ENCODE results near the gene CLK2. TPM values are rescaled to one million over a fixed set of nuclear protein-coding genes. Genes with fewer than 3 reads are reported as not detected.

Gene CLK2
- total and polyA plus RNA-seq, 9 of the 15 experiments (the other 6 are each of a cell fraction or from before 2014, with no cell fraction given), result 13.5 to 81.4 (median 39.6) TPM

DNA sequence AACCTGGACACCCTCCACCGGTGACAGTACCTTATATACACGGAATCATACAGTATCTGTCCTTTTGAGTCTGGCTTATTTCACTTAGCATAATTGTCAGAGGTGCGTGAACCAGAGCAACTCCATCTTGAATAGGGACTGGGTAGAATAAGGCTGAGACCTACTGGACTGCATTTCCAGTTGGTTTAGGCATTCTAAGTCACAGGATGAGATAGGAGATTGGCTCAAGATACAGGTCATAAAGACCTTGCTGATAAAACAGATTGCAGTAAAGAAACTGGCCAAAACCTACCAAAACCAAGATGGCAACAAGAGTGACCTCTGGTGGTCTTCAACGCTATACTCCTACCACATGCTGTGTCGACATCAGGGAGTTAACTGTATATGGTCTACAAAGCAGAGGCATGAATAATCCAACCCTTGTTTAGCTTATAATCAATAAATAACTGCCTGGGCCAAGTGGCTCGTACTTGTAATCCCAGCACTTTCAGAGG lies 34.0 kb upstream of the CLK2 start (continued):
- TF ChIP-seq, protein P1, sequence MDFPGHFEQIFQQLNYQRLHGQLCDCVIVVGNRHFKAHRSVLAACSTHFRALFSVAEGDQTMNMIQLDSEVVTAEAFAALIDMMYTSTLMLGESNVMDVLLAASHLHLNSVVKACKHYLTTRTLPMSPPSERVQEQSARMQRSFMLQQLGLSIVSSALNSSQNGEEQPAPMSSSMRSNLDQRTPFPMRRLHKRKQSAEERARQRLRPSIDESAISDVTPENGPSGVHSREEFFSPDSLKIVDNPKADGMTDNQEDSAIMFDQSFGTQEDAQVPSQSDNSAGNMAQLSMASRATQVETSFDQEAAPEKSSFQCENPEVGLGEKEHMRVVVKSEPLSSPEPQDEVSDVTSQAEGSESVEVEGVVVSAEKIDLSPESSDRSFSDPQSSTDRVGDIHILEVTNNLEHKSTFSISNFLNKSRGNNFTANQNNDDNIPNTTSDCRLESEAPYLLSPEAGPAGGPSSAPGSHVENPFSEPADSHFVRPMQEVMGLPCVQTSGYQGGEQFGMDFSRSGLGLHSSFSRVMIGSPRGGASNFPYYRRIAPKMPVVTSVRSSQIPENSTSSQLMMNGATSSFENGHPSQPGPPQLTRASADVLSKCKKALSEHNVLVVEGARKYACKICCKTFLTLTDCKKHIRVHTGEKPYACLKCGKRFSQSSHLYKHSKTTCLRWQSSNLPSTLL (IDR thresholded peaks at IDR 0.05), result no peak
- TF ChIP-seq MTA3 (IDR thresholded peaks at IDR 0.05; ENCODE audit: borderline replicate concordance) (0 out of 2 replicates have a peak, but pooled peaks have one; percentile 28), TGIF2 (CRISPR knock-in tag; IDR thresholded peaks at IDR 0.05) (no peak), TEAD1 (CRISPR knock-in tag; IDR thresholded peaks at IDR 0.05) (peak in 1 of 2 experiments; percentile 98; a peak in 2 of 4 replicates), CHCHD3 (CRISPR knock-in tag; IDR thresholded peaks at IDR 0.05) (no peak), MYC (IDR thresholded peaks at IDR 0.05; ENCODE audit: low read depth, low read length) (no peak), MYC (CRISPR knock-in tag; IDR thresholded peaks at IDR 0.05; ENCODE audit: borderline replicate concordance, low read depth) (peak; percentile 93; the same call in 1 of the 2 replicates), ZNF347 (CRISPR knock-in tag; IDR thresholded peaks at IDR 0.05; ENCODE audit: low read depth) (peak; percentile 93), SPI1 (IDR thresholded peaks at IDR 0.05; ENCODE audit: borderline replicate concordance, low read depth, low read length) (no peak), MYNN (IDR thresholded peaks at IDR 0.05) (no peak), MYNN (CRISPR knock-in tag; IDR thresholded peaks at IDR 0.05) (no peak), BRD9 (IDR thresholded peaks at IDR 0.05; ENCODE audit: low read depth, partially characterized antibody) (no peak), ZNF699 (CRISPR knock-in tag; IDR thresholded peaks at IDR 0.05; ENCODE audit: insufficient replicate concordance) (peak; percentile 32), ZNF76 (CRISPR knock-in tag; IDR thresholded peaks at IDR 0.05; ENCODE audit: borderline replicate concordance) (peak; percentile 98), GATAD2A (IDR thresholded peaks at IDR 0.05) (peak; percentile 97), TEAD2 (tag; IDR thresholded peaks at IDR 0.05) (peak; percentile 93), POLR2A (conservative IDR thresholded peaks at IDR 0.05) (no peak), CBX3 (IDR thresholded peaks at IDR 0.05; ENCODE audit: borderline replicate concordance in 1 of 2, low read length in 2 of 2) (0 out of 3 replicates have a peak, but pooled peaks of 1 of the 2 experiments have one; percentile 30), BACH1 (tag; IDR thresholded peaks at IDR 0.05) (peak; percentile 88)
- TF ChIP-seq, protein P2, sequence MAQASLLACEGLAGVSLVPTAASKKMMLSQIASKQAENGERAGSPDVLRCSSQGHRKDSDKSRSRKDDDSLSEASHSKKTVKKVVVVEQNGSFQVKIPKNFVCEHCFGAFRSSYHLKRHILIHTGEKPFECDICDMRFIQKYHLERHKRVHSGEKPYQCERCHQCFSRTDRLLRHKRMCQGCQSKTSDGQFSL (CRISPR knock-in tag; IDR thresholded peaks at IDR 0.05), result no peak
- TF ChIP-seq, protein P2 (tag; IDR thresholded peaks at IDR 0.05), result peak in 1 of 2 experiments; percentile 95; a peak in 2 of 4 replicates
